Breast epithelium (tissue), 4 donors: ENCODE results near the gene ELOVL6. TPM values are rescaled to one million over a fixed set of nuclear protein-coding genes. Genes with fewer than 3 reads are reported as not detected.

ENCODE experiments used
- DNase-seq, 2 donors: peaks; one replicate each; pipeline ENCODE4 v3.0.0-alpha.2; 2019; ENCODE audit warnings: low spot score in 2 of 2
- H3K27ac ChIP-seq, 2 donors: fragments of 200-600 bp; sonication (generic) in 1 of 2; one replicate each; pipeline ENCODE4 v1.5.1; 2016 to 2019; ENCODE audit warnings: mild to moderate bottlenecking in 1 of 2
- H3K27me3 ChIP-seq, 2 donors: fragments of 200-600 bp; sonication (generic) in 1 of 2; one replicate each; pipeline versions ENCODE4 v1.5.1 to v1.6.0; 2017 to 2019; ENCODE audit warnings: control low read depth in 1 of 2, mild to moderate bottlenecking in 1 of 2
- H3K36me3 ChIP-seq: fragments of 200-600 bp; one replicate; pipeline ENCODE4 v1.5.1; 2019
- H3K4me1 ChIP-seq, 2 donors: fragments of 200-600 bp; sonication (generic); one replicate each; pipeline ENCODE4 v1.5.1; 2016 to 2019; ENCODE audit warnings: control low read depth in 1 of 2
- H3K4me3 ChIP-seq, 3 donors: fragments of 200-600 bp; sonication (generic); 1 replicate in 2 of 3; 2 replicates in 1 of 3; pipeline ENCODE4 v1.5.1; 2016 to 2019; ENCODE audit warnings: mild to moderate bottlenecking in 3 of 3, moderate library complexity in 2 of 3
- H3K9me3 ChIP-seq, 2 donors: fragments of 200-600 bp; sonication (generic) in 1 of 2; one replicate each; pipeline ENCODE4 v1.5.1; 2016 to 2019; ENCODE audit warnings: control low read depth in 1 of 2
- POLR2A ChIP-seq: fragments of 450-650 bp; IDR thresholded peaks from one replicate; pipeline ENCODE4 v1.6.1; 2016; ENCODE audit warnings: antibody characterized with exemption, mild to moderate bottlenecking, moderate library complexity
- POLR2AphosphoS5 ChIP-seq, 3 donors: sonication (generic); formaldehyde crosslinking; IDR thresholded peaks; one replicate each; pipeline ENCODE4 v1.6.1; 2017; ENCODE audit warnings: antibody characterized with exemption in 3 of 3
- intact Hi-C: fragments of 100-400 bp; cut with DNase I; formaldehyde crosslinking; loops from one replicate; pipeline ENCODE4 v1.15.1; 2023; ENCODE audit warnings: low total_unique reads
- total RNA-seq, 3 donors: library from RNA; depleted of rRNA; stranded (reverse); fragments of >200 nt; gene quantifications; one replicate each; pipeline ENCODE4 v1.1.0, GENCODE V29; 2016
- TF ChIP-seq, protein P1 (sequence below), 3 donors: fragments of 450-650 bp; IDR thresholded peaks; one replicate each; pipeline ENCODE4 v1.5.1; 2016 to 2017; ENCODE audit warnings: antibody characterized with exemption in 3 of 3, mild to moderate bottlenecking in 3 of 3, moderate library complexity in 3 of 3

Gene ELOVL6
- total RNA-seq, 3 donors from 2014 or later, result 2.2 to 5.6 (median 4.1) TPM

DNA sequence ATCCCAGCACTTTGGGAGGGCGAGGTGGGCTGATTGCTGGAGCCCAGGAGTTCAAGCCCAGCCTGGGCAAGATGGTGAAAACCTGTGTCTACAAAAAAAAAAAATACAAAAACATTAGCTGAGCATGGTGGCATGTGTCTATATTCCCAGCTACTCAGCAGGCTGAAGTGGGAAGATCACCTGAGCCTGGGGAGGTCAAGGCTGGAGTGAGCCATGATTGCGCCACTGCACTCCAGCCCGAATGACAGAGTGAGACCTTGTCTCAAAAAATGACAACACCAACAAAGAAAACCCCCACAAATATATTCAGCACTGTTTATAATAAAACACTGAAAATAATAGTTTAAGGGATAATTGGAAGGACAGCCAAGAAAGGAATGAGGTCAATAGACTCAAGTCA is 3.6 kb upstream of the ELOVL6 start:
- H3K9me3 ChIP-seq, result no peaks in the 10 kb centered on the region
- no peak for DNase-seq
- H3K27me3 ChIP-seq, result no peaks in the 10 kb centered on the region
- H3K4me3 ChIP-seq, result no peak overlapping the region
- H3K36me3 ChIP-seq, result no peaks in the 10 kb centered on the region
- TF ChIP-seq, protein P1, sequence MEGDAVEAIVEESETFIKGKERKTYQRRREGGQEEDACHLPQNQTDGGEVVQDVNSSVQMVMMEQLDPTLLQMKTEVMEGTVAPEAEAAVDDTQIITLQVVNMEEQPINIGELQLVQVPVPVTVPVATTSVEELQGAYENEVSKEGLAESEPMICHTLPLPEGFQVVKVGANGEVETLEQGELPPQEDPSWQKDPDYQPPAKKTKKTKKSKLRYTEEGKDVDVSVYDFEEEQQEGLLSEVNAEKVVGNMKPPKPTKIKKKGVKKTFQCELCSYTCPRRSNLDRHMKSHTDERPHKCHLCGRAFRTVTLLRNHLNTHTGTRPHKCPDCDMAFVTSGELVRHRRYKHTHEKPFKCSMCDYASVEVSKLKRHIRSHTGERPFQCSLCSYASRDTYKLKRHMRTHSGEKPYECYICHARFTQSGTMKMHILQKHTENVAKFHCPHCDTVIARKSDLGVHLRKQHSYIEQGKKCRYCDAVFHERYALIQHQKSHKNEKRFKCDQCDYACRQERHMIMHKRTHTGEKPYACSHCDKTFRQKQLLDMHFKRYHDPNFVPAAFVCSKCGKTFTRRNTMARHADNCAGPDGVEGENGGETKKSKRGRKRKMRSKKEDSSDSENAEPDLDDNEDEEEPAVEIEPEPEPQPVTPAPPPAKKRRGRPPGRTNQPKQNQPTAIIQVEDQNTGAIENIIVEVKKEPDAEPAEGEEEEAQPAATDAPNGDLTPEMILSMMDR (IDR thresholded peaks at IDR 0.05), result no peak
- TF ChIP-seq POLR2AphosphoS5 (IDR thresholded peaks at IDR 0.05), result no peak
- no peak for TF ChIP-seq POLR2A
- H3K4me1 ChIP-seq, result no peaks in the 10 kb centered on the region
- intact Hi-C loops, result loop anchor here (10.0 kb wide), 1 partner anchor 313 kb away; no protein-coding TSS in a partner anchor
- H3K27ac ChIP-seq, result no peak overlapping the region

GRCh38 chr4:110201502-110201901 is 3.1 kb upstream of the ELOVL6 start:
- intact Hi-C loops, result loop anchor here (10.0 kb wide), 1 partner anchor 313 kb away; no protein-coding TSS in a partner anchor
- no peak for DNase-seq
- H3K4me3 ChIP-seq, result no peak overlapping the region
- no peak overlapping the region for H3K27ac ChIP-seq
- no peaks in the 10 kb centered on the region for H3K36me3 ChIP-seq
- TF ChIP-seq POLR2A, result no peak
- TF ChIP-seq POLR2AphosphoS5 (IDR thresholded peaks at IDR 0.05), result no peak
- TF ChIP-seq, protein P1 (IDR thresholded peaks at IDR 0.05), result no peak
- no peaks in the 10 kb centered on the region for H3K27me3 ChIP-seq
- no peaks in the 10 kb centered on the region for H3K9me3 ChIP-seq
- H3K4me1 ChIP-seq, result no peaks in the 10 kb centered on the region

- intact Hi-C loops, result loop anchor here (10.0 kb wide), 1 partner anchor 314 kb away; no protein-coding TSS in a partner anchor
- TF ChIP-seq POLR2AphosphoS5 (IDR thresholded peaks at IDR 0.05) (no peak), POLR2A (no peak)
- Histone ChIP-seq H3K4me1 (no peaks in the 10 kb centered on the region), H3K4me3 (no peak overlapping the region), H3K27me3 (no peaks in the 10 kb centered on the region), H3K9me3 (no peaks in the 10 kb centered on the region), H3K36me3 (no peaks in the 10 kb centered on the region), H3K27ac (no peak overlapping the region)
- DNase-seq, result no peak
Measured at GRCh38 chr4:110200689-110201088, 2.3 kb upstream of the ELOVL6 start.

DNA sequence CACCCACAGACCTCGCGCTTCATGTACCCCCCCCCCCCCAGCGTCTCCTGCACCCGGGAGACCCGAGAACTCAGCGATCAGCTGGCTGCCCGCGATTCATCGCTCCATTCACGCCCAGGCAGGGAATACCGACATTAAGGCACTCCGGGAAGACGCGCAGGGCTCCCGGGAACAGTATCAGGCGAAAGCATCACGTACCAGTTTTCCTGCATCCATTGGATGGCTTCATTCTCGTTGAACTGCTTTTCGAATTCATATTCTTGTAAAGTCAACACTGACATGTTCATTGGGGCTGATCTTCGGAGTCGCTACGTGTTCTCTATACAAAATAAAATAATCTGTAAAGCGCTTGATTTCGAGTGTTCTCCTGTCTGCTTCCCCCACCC is 373 bp downstream of the ELOVL6 start:
- no peaks in the 10 kb centered on the region for H3K4me1 ChIP-seq
- no peaks in the 10 kb centered on the region for H3K36me3 ChIP-seq
- DNase-seq, result no peak
- no peaks in the 10 kb centered on the region for H3K27me3 ChIP-seq
- H3K9me3 ChIP-seq, result no peaks in the 10 kb centered on the region
- peak overlapping the region; percentile 87 to 91 for H3K27ac ChIP-seq
- H3K4me3 ChIP-seq, result peak overlapping the region; percentile 86 to 91 (median 89)
- intact Hi-C loops, result no loop called here
- TF ChIP-seq, protein P1 (IDR thresholded peaks at IDR 0.05), result no peak
- TF ChIP-seq POLR2A, result no peak
- no peak for TF ChIP-seq POLR2AphosphoS5 (IDR thresholded peaks at IDR 0.05)

- H3K27me3 ChIP-seq, result no peaks in the 10 kb centered on the region
- peak overlapping the region; percentile 87 to 91 for H3K27ac ChIP-seq
- no peaks in the 10 kb centered on the region for H3K4me1 ChIP-seq
- H3K4me3 ChIP-seq, result peak overlapping the region; percentile 86 to 91 (median 89)
- TF ChIP-seq, protein P1 (IDR thresholded peaks at IDR 0.05), result no peak
- TF ChIP-seq POLR2AphosphoS5 (IDR thresholded peaks at IDR 0.05), result no peak
- TF ChIP-seq POLR2A, result no peak
- no peak for DNase-seq
- H3K9me3 ChIP-seq, result no peaks in the 10 kb centered on the region
- H3K36me3 ChIP-seq, result no peaks in the 10 kb centered on the region
- intact Hi-C loops, result no loop called here
Measured at GRCh38 chr4:110197529-110198042, 829 bp downstream of the ELOVL6 start.
